ENCODE measurements around the gene EID2.

DNA sequence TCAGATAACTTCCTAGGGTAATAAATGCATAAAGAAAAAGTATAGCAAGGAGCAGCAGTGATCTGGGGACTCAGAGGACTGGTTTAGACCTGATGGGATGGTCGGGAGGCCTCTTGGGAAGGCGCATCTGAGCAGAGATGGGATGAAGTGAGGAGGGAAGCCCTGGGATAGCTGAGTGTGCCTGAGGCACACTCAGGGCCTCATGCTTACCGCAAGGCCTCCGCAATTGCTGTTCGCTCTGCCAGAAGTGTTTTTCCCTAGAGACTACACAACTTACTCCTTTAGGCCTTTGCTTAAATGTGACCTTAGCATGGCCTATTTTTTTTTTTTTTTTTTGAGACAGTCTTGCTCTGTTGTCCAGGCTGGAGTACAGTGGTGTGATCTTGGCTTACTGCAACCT lies 45.3 kb downstream of the EID2 start:
- no peak for TF ChIP-seq POLR2A (IDR thresholded peaks at IDR 0.05)
- TF ChIP-seq, protein P1, sequence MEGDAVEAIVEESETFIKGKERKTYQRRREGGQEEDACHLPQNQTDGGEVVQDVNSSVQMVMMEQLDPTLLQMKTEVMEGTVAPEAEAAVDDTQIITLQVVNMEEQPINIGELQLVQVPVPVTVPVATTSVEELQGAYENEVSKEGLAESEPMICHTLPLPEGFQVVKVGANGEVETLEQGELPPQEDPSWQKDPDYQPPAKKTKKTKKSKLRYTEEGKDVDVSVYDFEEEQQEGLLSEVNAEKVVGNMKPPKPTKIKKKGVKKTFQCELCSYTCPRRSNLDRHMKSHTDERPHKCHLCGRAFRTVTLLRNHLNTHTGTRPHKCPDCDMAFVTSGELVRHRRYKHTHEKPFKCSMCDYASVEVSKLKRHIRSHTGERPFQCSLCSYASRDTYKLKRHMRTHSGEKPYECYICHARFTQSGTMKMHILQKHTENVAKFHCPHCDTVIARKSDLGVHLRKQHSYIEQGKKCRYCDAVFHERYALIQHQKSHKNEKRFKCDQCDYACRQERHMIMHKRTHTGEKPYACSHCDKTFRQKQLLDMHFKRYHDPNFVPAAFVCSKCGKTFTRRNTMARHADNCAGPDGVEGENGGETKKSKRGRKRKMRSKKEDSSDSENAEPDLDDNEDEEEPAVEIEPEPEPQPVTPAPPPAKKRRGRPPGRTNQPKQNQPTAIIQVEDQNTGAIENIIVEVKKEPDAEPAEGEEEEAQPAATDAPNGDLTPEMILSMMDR (IDR thresholded peaks at IDR 0.05), result no peak
